Endothelial cell of umbilical vein (primary cell): Measurements from ENCODE around the gene MYMX. TPM values are rescaled to one million over a fixed set of nuclear protein-coding genes. Genes with fewer than 3 reads are reported as not detected.

Experiments used
- BruUV-seq: library from RNA; stranded (reverse); fragments of 400-500 nt; replicated peaks from 2 replicates; lab custom pipeline; 2021; lab: Mats Ljungman, UMichigan
- CTCF ChIA-PET: fragments of 300-600, 350-600 bp; sonication (Branson Sonifier 250); formaldehyde crosslinking; loops from one replicate; lab custom pipeline; 2021; ENCODE audit warnings: antibody characterized with exemption, inconsistent platforms; lab: Charles Lee
- POLR2A ChIA-PET: fragments of 300-600, 350-600 bp; sonication (Branson Sonifier 250); formaldehyde crosslinking; loops from one replicate; lab custom pipeline; 2021; ENCODE audit warnings: antibody characterized with exemption, inconsistent platforms; lab: Charles Lee
- DNase-seq: peaks from one replicate; pipeline ENCODE4 v3.0.0-alpha.2; 2011; ENCODE audit warnings: low read depth, low spot score
- FAIRE-seq: peaks from 2 replicates; lab custom pipeline; 2011; peaks lifted over from hg19 to GRCh38; lab: Jason Lieb, UNC
- H2AFZ ChIP-seq: 2 replicates; pipeline ENCODE4 v1.6.0; 2012; ENCODE audit warnings: low read depth, low read length, control low read depth, inconsistent platforms
- H3K27ac ChIP-seq: 2 replicates; pipeline ENCODE4 v1.5.1; 2011; ENCODE audit warnings: low read depth, mild to moderate bottlenecking, control low read depth, low read length, moderate library complexity; ENCODE audit not compliant: insufficient read depth
- H3K27me3 ChIP-seq, 2 experiments: 2 replicates each; pipeline versions ENCODE4 v1.6.0 to v1.6.1; 2011; ENCODE audit warnings: low read length in 2 of 2, mixed read lengths in 1 of 2; ENCODE audit not compliant: control insufficient read depth in 2 of 2, insufficient read depth in 2 of 2
- H3K36me3 ChIP-seq, 2 experiments: 2 replicates in 1 of 2; 3 replicates in 1 of 2; pipeline ENCODE4 v1.5.1; 2011; ENCODE audit warnings: low read length in 2 of 2, mild to moderate bottlenecking in 1 of 2, moderate library complexity in 1 of 2; ENCODE audit not compliant: control insufficient read depth in 2 of 2, insufficient read depth in 2 of 2; ENCODE audit errors: extremely low read depth in 1 of 2
- H3K4me1 ChIP-seq: 3 replicates; pipeline ENCODE4 v1.5.1; 2011; ENCODE audit warnings: mild to moderate bottlenecking, low read length; ENCODE audit not compliant: control insufficient read depth, insufficient read depth; ENCODE audit errors: extremely low read depth
- H3K4me2 ChIP-seq: 2 replicates; pipeline ENCODE4 v1.6.1; 2011; ENCODE audit warnings: low read length, control low read depth, mixed read lengths; ENCODE audit not compliant: insufficient read depth
- H3K4me3 ChIP-seq, 3 experiments: fragments of 200-600 bp in 1 of 3; sonication (generic), shearing (Covaris generic) in 1 of 3; replicated peaks in 1 of 3; 2 replicates each; pipeline ENCODE4 v1.5.1; 2011 to 2016; ENCODE audit warnings: control low read depth in 3 of 3, low read length in 3 of 3, mild to moderate bottlenecking in 2 of 3, inconsistent platforms in 1 of 3, low read depth in 1 of 3, moderate library complexity in 1 of 3; ENCODE audit not compliant: insufficient read depth in 1 of 3
- H3K79me2 ChIP-seq: 2 replicates; pipeline ENCODE4 v1.6.0; 2012; ENCODE audit warnings: low read length, inconsistent platforms; ENCODE audit not compliant: control insufficient read depth, insufficient read depth
- H3K9ac ChIP-seq: replicated peaks from 2 replicates; pipeline ENCODE3; 2011; ENCODE audit warnings: low read length, control low read depth; ENCODE audit not compliant: insufficient read depth; ENCODE audit errors: extremely low read depth
- H3K9me1 ChIP-seq: replicated peaks from 3 replicates; pipeline ENCODE4 v1.6.0; 2011; ENCODE audit warnings: mild to moderate bottlenecking, low read length; ENCODE audit not compliant: control insufficient read depth, insufficient read depth; ENCODE audit errors: extremely low read depth
- H3K9me3 ChIP-seq: replicated peaks from 2 replicates; pipeline ENCODE4 v1.5.1; 2012; ENCODE audit warnings: low read length, inconsistent platforms; ENCODE audit not compliant: control insufficient read depth, insufficient read depth
- H4K20me1 ChIP-seq: replicated peaks from 2 replicates; pipeline ENCODE3; 2011; ENCODE audit warnings: mild to moderate bottlenecking, low read length; ENCODE audit not compliant: control insufficient read depth, insufficient read depth; ENCODE audit errors: extremely low read depth
- CTCF ChIP-seq, 2 donors: IDR thresholded peaks; 1 replicate in 1 of 2; 2 replicates in 1 of 2; pipeline ENCODE4 v1.5.1; 2011; ENCODE audit warnings: low read length in 2 of 2, mild to moderate bottlenecking in 2 of 2, moderate library complexity in 2 of 2, control low read depth in 1 of 2, inconsistent platforms in 1 of 2, low read depth in 1 of 2; ENCODE audit not compliant: insufficient read depth in 1 of 2; ENCODE audit errors: extremely low read depth in 1 of 2
- EZH2 ChIP-seq: IDR thresholded peaks from 2 replicates; pipeline ENCODE4 v1.6.1; 2012; ENCODE audit warnings: borderline replicate concordance, low read depth, mild to moderate bottlenecking, moderate library complexity, low read length, inconsistent platforms; ENCODE audit not compliant: severe bottlenecking
- FOS ChIP-seq: IDR thresholded peaks from 2 replicates; pipeline ENCODE4 v1.6.1; 2011; ENCODE audit warnings: mild to moderate bottlenecking, low read length, moderate library complexity, borderline replicate concordance; ENCODE audit not compliant: insufficient read depth
- GATA2 ChIP-seq: IDR thresholded peaks from 2 replicates; pipeline ENCODE4 v1.7.0; 2011; ENCODE audit warnings: low read depth, mild to moderate bottlenecking, moderate library complexity, mixed read lengths, low read length; ENCODE audit not compliant: insufficient read length, insufficient read depth
- JUN ChIP-seq: IDR thresholded peaks from 2 replicates; pipeline ENCODE4 v1.6.1; 2011; ENCODE audit warnings: borderline replicate concordance, low read depth; ENCODE audit not compliant: insufficient read length, insufficient read depth
- MAX ChIP-seq: IDR thresholded peaks from 2 replicates; pipeline ENCODE4 v1.6.1; 2011; ENCODE audit not compliant: insufficient read depth, insufficient read length
- MYC ChIP-seq: IDR thresholded peaks from one replicate; pipeline ENCODE4 v1.6.1; 2011; ENCODE audit warnings: mild to moderate bottlenecking, low read depth, low read length
- POLR2A ChIP-seq: IDR thresholded peaks from 2 replicates; pipeline ENCODE4 v1.6.1; 2012; ENCODE audit warnings: low read depth, mild to moderate bottlenecking, control low read depth, low read length
- POLR2AphosphoS5 ChIP-seq: IDR thresholded peaks from 2 replicates; pipeline ENCODE4 v1.6.1; 2012; ENCODE audit warnings: low read depth, mild to moderate bottlenecking, control low read depth, low read length, moderate library complexity; ENCODE audit not compliant: insufficient read depth
- dilution Hi-C: fragments of 300-500 bp; cut with MboI; formaldehyde crosslinking; loops from one replicate; pipeline ENCODE4 v1.15.0; 2019; ENCODE audit warnings: low sequenced_read_pairs; ENCODE audit not compliant: extremely low pct_ligation_motif_present
- intact Hi-C: fragments of 100-400 bp; cut with micrococcal nuclease; formaldehyde crosslinking; loops from one replicate; pipeline ENCODE4 v1.10.0; 2022
- polyA plus RNA-seq, 4 experiments: library from polyadenylated mRNA; depleted of rRNA in 3 of 4; stranded (reverse) in 3 of 4; unstranded in 1 of 4; fragments of >200 nt; gene quantifications; 2 replicates each; pipeline versions ENCODE4 v1.2.1 to v1.2.3, GENCODE V29; 2011 to 2012; ENCODE audit warnings: missing spikeins in 1 of 4
- total RNA-seq: library from RNA; stranded (reverse); gene quantifications from 2 replicates; pipeline ENCODE4 v1.2.3, GENCODE V29; 2021

MYMX gene
- total and polyA plus RNA-seq, 2 donors (not counting 3 experiments of a cell fraction or from before 2014, with no cell fraction given): 0.18 TPM; not detected in 1

DNA sequence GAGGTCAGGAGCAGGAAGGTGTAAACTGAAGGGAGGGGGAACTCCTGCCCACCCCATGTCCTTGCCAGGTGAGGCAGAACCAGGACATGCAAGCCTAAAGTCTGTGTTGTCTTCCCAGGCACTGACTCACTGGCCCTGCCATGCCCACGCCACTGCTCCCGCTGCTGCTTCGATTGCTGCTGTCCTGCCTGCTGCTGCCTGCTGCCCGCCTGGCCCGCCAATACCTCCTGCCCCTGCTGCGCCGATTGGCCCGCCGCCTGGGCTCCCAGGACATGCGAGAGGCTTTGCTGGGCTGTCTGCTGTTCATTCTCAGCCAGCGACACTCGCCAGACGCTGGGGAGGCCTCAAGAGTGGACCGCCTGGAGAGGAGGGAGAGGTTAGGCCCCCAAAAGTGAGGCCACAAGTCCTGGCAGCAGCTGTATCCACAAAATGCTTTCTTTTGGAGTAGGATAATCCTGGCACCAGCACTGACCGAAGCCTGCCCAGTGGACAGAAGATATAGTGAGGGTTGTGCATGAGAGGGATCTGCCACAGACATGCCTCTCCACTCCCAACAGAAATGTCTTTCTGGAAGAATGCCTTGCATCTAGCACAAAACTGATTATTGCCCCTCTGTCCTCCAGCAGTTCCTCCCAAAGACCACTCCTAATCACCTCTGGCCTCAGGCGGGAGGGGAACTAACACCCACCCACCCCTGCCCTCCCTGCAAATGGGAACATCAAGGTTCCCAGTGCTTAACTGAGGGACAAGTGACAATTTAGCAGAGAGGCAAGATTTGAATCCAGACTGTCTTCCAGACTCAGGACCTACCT, 812 bp downstream of the MYMX start:
- H3K79me2 ChIP-seq: peaks cover 17% of the 10 kb centered on the region
- H3K9me3 ChIP-seq: no peaks in the 10 kb centered on the region
- DNase-seq (no peak), FAIRE-seq (no peak)
- no peaks in the 10 kb centered on the region for H3K36me3 ChIP-seq
- ChIA-PET POLR2A (no interaction called here), CTCF (interaction anchor here (1.8 to 9.2 kb wide), 2 partner anchors 41 to 44 kb away, joined by 5 to 84 read pairs; no protein-coding TSS in a partner anchor)
- no peak overlapping the region for H3K4me2 ChIP-seq
- H3K9me1 ChIP-seq: no peaks in the 10 kb centered on the region
- BruUV-seq: no TSS peak
- H3K9ac ChIP-seq: no peak overlapping the region
- dilution Hi-C loops (no loop called here), intact Hi-C loops (no loop called here)
- no peak overlapping the region for H2AFZ ChIP-seq
- no peaks in the 10 kb centered on the region for H3K27me3 ChIP-seq
- H3K27ac ChIP-seq: no peak overlapping the region
- peaks cover 36% of the 10 kb centered on the region for H3K4me1 ChIP-seq
- TF ChIP-seq FOS (no peak), POLR2AphosphoS5 (no peak), POLR2A (no peak), JUN (no peak), MAX (no peak), CTCF (IDR thresholded peaks at IDR 0.05; ENCODE audit: extremely low read depth in 1 of 2, insufficient read depth in 1 of 2, low read depth in 1 of 2, low read length in 2 of 2) (no peak), GATA2 (no peak), MYC (no peak), EZH2 (no peak)
- H3K4me3 ChIP-seq: no peak overlapping the region
- no peaks in the 10 kb centered on the region for H4K20me1 ChIP-seq
